ENCODE measurements around the gene GNA15.

Gene GNA15

GRCh38 chr19:3105641-3106508, 30.0 kb upstream of the GNA15 start:
- no peak for DNase-seq (ENCODE audit: low read depth, low spot score)
- no peak overlapping the region for H3K27ac ChIP-seq

- no peak overlapping the region for H3K27ac ChIP-seq
- no peak for DNase-seq (ENCODE audit: low read depth, low spot score)
Measured at GRCh38 chr19:3106509-3107141, 29.2 kb upstream of the GNA15 start.

GRCh38 chr19:3107658-3108057, 28.2 kb upstream of the GNA15 start:
- no peak overlapping the region for H3K27ac ChIP-seq
- no peak for DNase-seq (ENCODE audit: low read depth, low spot score)

GRCh38 chr19:3108775-3109174, 27.1 kb upstream of the GNA15 start:
- DNase-seq (ENCODE audit: low read depth, low spot score), result no peak
- no peak overlapping the region for H3K27ac ChIP-seq

- DNase-seq (ENCODE audit: low read depth, low spot score), result no peak
- no peak overlapping the region for H3K27ac ChIP-seq
Measured at GRCh38 chr19:3109491-3109890, 26.3 kb upstream of the GNA15 start.

GRCh38 chr19:3110126-3110825, 25.6 kb upstream of the GNA15 start:
- DNase-seq (ENCODE audit: low read depth, low spot score), result no peak
- no peak overlapping the region for H3K27ac ChIP-seq

- DNase-seq (ENCODE audit: low read depth, low spot score), result no peak
Measured at GRCh38 chr19:3111586-3112247, 24.1 kb upstream of the GNA15 start.

GRCh38 chr19:3112375-3113099, 23.3 kb upstream of the GNA15 start:
- no peak for DNase-seq (ENCODE audit: low read depth, low spot score)
- no peak overlapping the region for H3K27ac ChIP-seq

More at GRCh38 chr19:3111586-3112247, 24.1 kb upstream of the GNA15 start:
- no peak overlapping the region for H3K27ac ChIP-seq

- no peak overlapping the region for H3K27ac ChIP-seq
- no peak for DNase-seq (ENCODE audit: low read depth, low spot score)
Measured at GRCh38 chr19:3113100-3114017, 22.5 kb upstream of the GNA15 start.

GRCh38 chr19:3114018-3114726, 21.7 kb upstream of the GNA15 start:
- H3K27ac ChIP-seq, result no peak overlapping the region
- no peak for DNase-seq (ENCODE audit: low read depth, low spot score)

GRCh38 chr19:3114811-3115210, 21.0 kb upstream of the GNA15 start:
- DNase-seq (ENCODE audit: low read depth, low spot score), result no peak
- H3K27ac ChIP-seq, result no peak overlapping the region

- H3K27ac ChIP-seq, result no peak overlapping the region
- DNase-seq (ENCODE audit: low read depth, low spot score), result no peak
Measured at GRCh38 chr19:3115411-3115810, 20.4 kb upstream of the GNA15 start.

- no peak overlapping the region for H3K27ac ChIP-seq
- no peak for DNase-seq (ENCODE audit: low read depth, low spot score)
Measured at GRCh38 chr19:3115916-3116602, 19.8 kb upstream of the GNA15 start.

GRCh38 chr19:3116621-3117020, 19.2 kb upstream of the GNA15 start:
- DNase-seq (ENCODE audit: low read depth, low spot score), result no peak

GRCh38 chr19:3117716-3118115, 18.1 kb upstream of the GNA15 start:
- H3K27ac ChIP-seq, result no peak overlapping the region
- no peak for DNase-seq (ENCODE audit: low read depth, low spot score)

More at GRCh38 chr19:3116621-3117020, 19.2 kb upstream of the GNA15 start:
- no peak overlapping the region for H3K27ac ChIP-seq

- DNase-seq (ENCODE audit: low read depth, low spot score), result no peak
- H3K27ac ChIP-seq, result no peak overlapping the region
Measured at GRCh38 chr19:3118232-3119070, 17.4 kb upstream of the GNA15 start.

GRCh38 chr19:3119071-3119595, 16.7 kb upstream of the GNA15 start:
- DNase-seq (ENCODE audit: low read depth, low spot score), result no peak
- no peak overlapping the region for H3K27ac ChIP-seq

Measured in epithelial cell of prostate (primary cell).